Urothelium cell line (cell line): ENCODE measurements around the gene CD44.
A peak's percentile ranks its signal among the peaks of the same experiment; 100 is the strongest.

Source experiments
- DNase-seq: peaks from one replicate; pipeline ENCODE4 v3.0.0; 2011; ENCODE audit warnings: low spot score, mixed read lengths
- FAIRE-seq: peaks from 2 replicates; lab custom pipeline; 2011; peaks lifted over from hg19 to GRCh38; lab: Jason Lieb, UNC

The CD44 gene

GRCh38 chr11:35250621-35251020 is 111.7 kb downstream of the CD44 start:
- FAIRE-seq (no peak), DNase-seq (no peak)

GRCh38 chr11:35253237-35253636 is 114.3 kb downstream of the CD44 start:
- DNase-seq, result no peak
- no peak for FAIRE-seq

- DNase-seq, result no peak
These were observed 116.5 kb downstream of the CD44 start for GRCh38 chr11:35255514-35255913.

GRCh38 chr11:35256296-35256695 is 117.3 kb downstream of the CD44 start:
- no peak for DNase-seq
- no peak for FAIRE-seq

More at GRCh38 chr11:35255514-35255913, 116.5 kb downstream of the CD44 start:
- FAIRE-seq, result no peak

- DNase-seq (no peak), FAIRE-seq (no peak)
These were observed 118.3 kb downstream of the CD44 start for GRCh38 chr11:35257281-35257680.

GRCh38 chr11:35259529-35259928 is 120.6 kb downstream of the CD44 start:
- no peak for DNase-seq
- FAIRE-seq, result no peak

GRCh38 chr11:35260342-35260985 is 121.5 kb downstream of the CD44 start:
- no peak for FAIRE-seq
- DNase-seq, result no peak

- no peak for DNase-seq
- FAIRE-seq, result no peak
These were observed 122.2 kb downstream of the CD44 start for GRCh38 chr11:35261197-35261596.

- no peak for FAIRE-seq
These were observed 123.1 kb downstream of the CD44 start for GRCh38 chr11:35262056-35262455.

GRCh38 chr11:35262735-35263134 is 123.8 kb downstream of the CD44 start:
- DNase-seq (no peak), FAIRE-seq (no peak)

More at GRCh38 chr11:35262056-35262455, 123.1 kb downstream of the CD44 start:
- DNase-seq, result no peak

- no peak for DNase-seq
- no peak for FAIRE-seq
These were observed 126.9 kb downstream of the CD44 start for GRCh38 chr11:35265755-35266454.

- DNase-seq (peak; percentile 33), FAIRE-seq (no peak)
These were observed 128.5 kb downstream of the CD44 start for GRCh38 chr11:35267504-35267903.

GRCh38 chr11:35270342-35270741 is 131.4 kb downstream of the CD44 start:
- DNase-seq (no peak), FAIRE-seq (no peak)

GRCh38 chr11:35271031-35271430 is 132.1 kb downstream of the CD44 start:
- DNase-seq (no peak), FAIRE-seq (no peak)

GRCh38 chr11:35272391-35272902 is 133.5 kb downstream of the CD44 start:
- FAIRE-seq, result no peak
- no peak for DNase-seq

- DNase-seq (no peak), FAIRE-seq (no peak)
These were observed 136.2 kb downstream of the CD44 start for GRCh38 chr11:35274909-35275785.

GRCh38 chr11:35275786-35276170 is 136.8 kb downstream of the CD44 start:
- DNase-seq (no peak), FAIRE-seq (no peak)

- FAIRE-seq, result no peak
These were observed 137.6 kb downstream of the CD44 start for GRCh38 chr11:35276396-35277145.

GRCh38 chr11:35277827-35278226 is 138.9 kb downstream of the CD44 start:
- FAIRE-seq (no peak), DNase-seq (no peak)

More at GRCh38 chr11:35276396-35277145, 137.6 kb downstream of the CD44 start:
- no peak for DNase-seq

- no peak for DNase-seq
- no peak for FAIRE-seq
These were observed 141.8 kb downstream of the CD44 start for GRCh38 chr11:35280727-35281126.
